ENCODE measurements around the gene RAPGEF4.

The RAPGEF4 gene

GRCh38 chr2:172829229-172829628, 93.6 kb downstream of the RAPGEF4 start:
- DNase-seq, result peak; percentile 96

DNA sequence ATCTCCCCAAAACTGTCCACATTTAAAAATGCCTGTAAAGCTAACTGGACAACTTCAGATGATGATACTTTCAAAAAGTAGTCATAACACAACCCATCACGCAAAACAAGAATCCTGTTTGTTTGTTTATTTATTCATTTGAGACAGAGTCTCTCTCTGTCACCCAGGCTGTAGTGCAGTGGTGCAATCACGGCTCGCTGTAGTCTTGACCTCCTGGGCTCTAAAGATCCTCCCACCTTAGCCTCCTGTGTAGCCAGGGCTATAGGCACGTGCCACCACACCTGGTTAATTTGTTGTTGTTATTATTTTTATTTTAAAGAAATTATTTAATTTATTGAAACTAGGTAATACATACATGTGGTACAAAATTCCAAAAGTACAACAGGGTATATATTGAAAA, 94.8 kb downstream of the RAPGEF4 start:
- DNase-seq, result no peak

- DNase-seq, result peak; percentile 54
Observed at GRCh38 chr2:172833898-172834297, 98.3 kb downstream of the RAPGEF4 start.

DNA sequence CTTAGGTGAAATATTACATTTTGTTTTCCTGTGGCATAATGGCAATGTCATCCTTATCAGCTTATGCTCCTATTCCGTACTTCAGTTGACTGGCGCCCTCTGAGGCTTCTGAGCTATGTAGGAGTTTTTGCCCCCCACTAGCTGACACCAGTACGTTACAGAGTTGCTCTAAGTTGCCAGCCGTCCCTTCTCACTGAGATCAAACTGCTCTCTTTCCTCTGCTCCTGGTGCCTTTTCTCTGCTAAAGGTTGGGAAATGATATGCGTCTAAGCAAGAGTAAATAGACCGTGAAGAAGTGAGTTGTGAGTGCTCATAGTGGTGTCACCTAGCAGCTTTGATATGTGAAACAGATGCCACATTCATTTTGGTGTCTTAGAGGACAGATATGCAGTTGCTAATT, 99.2 kb downstream of the RAPGEF4 start:
- no peak for DNase-seq

DNA sequence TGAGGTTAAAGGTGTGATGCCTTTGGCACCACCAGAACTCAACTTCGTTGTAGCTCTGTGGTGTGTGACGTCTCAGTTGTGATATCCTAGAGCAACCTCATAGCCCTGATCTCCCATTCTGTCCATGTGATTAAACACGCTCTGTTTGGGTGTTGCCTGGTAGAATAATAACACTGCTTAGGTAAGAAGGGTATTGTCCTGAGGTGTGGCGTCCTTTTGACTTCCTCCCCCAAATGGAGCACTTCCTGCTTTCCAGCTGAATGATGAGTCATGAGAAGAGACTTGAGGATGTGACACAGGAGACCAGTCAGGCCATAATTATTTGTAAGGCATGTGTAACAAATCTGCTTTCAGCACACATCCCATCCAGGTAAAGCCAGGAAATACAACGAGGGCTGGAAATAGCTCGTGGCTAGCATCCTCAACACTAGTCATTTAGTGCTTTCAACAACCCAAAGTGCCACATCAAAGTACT, 100.7 kb downstream of the RAPGEF4 start:
- DNase-seq, result peak; percentile 86

DNA sequence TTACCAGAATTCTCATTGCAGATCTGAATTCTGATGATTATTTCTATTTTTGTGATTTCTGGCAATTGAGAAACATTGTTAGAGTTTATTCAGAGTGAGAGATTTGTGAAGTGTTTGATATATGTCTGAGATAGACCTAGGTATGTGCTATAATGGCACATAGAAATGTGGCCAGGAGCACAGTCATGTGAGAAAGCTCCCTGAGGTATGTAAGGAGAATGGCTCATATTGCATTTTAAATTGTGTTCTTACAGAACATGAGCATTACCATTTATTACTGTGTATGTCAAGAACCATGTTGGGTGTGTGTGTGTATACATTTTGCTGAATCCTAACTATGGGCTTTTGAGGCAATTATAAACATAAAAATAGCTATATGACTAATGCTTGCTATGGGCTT, 101.2 kb downstream of the RAPGEF4 start:
- peak; percentile 46 for DNase-seq

DNA sequence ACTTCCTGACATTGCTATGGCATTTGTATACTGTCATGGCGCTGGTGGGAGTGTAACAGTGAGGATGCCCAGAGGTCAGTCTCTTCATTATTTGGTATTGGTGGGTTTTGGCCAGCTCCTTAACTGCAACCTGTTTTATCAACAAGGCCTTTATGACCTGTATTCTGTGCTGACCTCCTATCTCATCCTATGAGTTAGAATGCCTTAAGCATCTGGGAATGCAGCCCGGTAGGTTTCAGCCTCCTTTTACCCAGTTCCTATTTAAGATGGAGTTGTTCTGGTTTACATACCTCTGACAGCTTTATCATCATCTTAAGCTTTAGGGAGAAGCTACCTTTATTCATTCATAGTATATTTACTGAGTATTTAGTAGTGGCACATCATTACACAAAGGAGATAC, 103.8 kb downstream of the RAPGEF4 start:
- no peak for DNase-seq

DNA sequence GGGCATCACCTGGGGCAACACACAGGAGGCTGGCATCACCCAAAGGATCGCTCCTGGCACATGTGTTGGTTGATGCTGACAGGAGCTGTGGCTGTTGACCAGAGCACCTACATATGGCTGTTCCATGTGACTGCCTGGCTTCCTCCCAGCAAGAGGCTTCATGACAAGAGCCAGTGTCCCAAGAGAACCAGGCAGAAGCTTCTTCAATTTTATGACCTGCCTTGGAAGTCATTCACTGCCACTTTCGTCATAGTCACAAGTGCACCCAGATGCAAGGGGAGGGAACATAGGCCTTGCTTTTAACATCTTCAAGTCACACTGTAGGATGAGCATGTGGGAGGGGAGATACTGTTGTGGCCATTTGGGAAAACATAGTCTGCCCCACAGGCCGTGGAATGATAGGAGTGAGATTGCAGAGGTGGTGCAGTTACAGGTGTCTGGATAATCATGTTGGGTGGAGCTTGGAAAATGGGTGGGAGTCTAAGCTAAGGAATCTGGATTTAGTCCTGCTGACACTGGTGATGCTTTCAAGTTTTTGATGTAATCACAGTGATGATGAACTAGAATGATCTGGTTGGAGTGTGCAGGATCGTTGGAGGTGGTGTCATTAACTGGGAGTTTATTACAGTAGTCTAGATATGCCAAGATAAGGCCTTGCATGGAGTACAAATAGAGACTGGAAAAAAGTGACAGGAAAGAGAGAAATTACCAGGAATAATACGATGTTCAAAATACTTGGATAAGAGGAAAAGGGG, 107.0 kb downstream of the RAPGEF4 start:
- no peak for DNase-seq

DNA sequence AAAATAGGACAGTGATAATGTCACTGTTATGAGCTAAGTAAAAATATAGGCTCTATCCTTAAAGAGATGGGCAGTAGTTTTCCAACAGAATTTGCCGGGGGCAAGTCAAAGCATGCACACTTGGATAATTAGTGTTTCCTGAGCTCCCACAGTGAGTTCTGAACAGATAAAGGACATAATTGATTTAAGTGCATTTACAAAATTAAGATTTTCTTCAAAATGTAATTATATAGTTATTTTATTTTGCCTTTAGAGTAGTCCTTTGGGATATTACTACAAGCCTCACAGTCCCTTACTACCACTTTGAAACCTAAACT, 107.6 kb downstream of the RAPGEF4 start:
- DNase-seq, result no peak

DNA sequence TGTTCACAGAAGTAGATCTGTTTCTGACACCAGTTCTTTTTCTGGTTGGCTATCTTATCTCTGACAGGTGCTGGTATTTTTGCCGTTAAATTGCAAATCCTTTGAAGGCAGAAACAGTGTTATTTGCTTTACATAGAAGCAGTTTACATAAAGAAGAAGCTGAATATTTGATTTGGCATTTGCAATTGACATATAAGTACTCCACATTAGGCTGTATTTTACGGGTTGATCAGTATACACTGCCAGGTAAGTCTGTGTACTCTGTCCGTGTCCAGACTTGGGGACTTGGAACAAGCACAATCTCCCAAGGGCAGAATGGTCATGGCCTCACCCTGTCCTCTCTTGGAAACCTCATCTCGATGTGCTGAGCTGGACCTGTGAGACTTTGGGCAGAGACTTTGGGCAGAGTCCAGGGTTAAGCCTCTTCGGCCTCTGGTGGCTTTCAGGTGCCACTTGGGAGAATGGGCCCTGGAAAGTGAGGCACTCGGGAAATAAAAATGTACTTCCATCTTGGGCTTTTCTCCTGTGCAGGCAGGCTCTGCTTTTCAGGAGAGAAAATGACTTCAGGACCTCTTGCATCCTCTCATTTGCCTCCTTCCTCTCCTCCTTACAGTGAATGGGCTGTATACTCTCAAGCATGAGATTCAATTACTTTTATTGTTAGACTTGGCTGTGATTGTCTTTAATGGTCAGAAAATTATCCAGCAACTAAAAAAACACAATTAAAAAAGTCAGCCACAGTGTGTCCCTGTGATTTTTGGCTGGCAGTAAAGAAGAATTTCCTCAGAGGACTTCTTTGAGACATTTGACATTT, 108.5 kb downstream of the RAPGEF4 start:
- DNase-seq, result no peak

DNA sequence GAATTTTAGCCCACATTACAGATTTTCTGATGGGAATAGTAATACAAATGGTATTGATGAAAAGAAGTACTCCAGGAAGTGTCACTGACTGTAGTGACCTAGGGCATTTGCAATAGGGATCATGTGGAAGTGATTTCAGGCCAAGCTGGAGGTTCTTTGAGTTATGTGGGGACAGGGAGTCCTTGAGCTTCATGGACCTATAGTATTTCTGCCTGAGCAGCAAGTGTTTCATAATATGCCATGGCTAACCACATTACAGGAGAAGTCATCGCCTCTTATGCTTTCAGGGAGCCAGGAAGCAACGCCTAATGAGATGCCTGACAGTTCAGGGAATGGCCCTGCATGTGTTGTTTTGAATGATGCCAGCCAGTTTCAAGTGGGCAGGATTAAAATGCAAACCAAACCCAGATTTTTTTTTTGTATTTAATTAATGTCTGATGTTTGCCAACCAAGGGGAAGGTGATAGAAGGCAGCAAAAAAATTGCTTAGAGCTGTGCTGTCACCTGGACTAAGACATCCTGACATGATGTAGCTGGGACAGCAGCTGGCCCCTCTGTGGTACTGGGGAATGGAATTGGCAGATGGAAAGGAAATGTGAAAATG, 109.5 kb downstream of the RAPGEF4 start:
- no peak for DNase-seq

DNA sequence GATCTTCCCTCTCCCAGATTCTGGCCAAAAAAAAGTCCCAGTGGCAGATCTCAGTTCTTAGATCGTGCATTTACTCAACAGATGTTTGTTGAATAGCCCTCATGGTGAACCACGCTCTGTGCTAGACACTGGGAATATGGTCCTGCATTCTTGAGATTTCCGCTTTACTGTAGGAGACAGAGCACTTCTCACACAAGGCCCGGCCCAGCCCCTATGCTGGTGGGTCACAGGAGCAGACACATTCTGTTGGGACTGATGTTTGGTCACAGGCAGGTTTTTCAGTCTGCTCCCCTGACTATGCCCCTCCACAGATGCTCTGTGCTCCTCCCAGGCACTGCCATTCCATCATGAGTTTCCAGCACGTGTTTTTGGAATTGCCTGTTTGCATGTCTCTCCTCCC, 110.9 kb downstream of the RAPGEF4 start:
- no peak for DNase-seq

DNA sequence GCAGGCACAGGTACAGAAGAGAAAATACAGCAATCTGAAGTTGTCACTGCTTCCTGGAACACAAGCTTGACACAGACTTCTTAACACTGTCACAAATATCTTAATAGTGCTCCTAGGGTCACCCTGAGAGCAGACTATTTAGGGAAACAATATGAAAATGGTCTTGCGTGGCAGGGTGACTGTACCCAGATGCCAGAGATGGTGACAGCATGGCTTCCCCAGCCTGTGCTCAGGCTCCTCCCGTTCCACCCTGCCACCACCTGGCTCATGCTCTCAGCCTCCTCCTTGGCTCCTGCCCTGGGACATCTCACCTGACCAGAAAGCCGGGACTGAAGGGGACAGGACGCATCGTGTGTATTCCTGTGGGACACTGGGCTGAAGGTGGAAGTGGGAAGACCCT, 111.5 kb downstream of the RAPGEF4 start:
- DNase-seq, result no peak

GRCh38 chr2:172848519-172848918, 112.9 kb downstream of the RAPGEF4 start:
- DNase-seq, result no peak

DNA sequence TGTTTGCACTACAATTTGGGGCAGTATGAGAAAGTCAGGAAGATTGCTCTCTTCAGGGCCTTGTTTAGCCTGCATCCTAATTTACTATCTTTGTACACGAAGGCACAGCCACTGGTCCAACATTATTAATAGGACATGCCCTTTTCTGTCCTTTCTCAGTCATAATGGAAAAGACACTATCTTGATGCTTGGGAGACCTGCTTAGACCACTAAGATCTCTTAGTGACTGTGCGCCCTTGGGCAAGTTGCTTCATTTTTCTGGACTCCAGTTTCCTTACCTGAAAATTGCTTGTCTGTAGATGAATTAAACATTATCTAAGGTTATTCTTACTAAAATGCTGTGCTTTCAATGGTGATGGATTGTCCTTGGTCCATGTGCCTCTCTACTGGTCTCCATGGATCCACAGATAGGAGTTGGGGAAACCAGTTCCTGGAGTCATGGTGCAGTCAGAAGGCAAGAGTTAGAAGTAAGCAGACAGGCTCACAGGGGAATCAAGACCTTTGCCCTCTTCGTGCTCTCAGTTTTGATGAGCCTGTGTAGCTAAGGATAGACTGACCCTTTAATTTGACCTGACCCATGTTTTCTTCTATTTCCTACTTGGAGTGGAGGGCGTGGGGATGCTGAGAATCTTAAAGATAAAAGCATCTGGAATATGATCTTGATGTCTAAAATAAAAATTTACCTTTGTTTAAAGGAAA, 114.0 kb downstream of the RAPGEF4 start:
- DNase-seq, result no peak

- no peak for DNase-seq
Observed at GRCh38 chr2:172855588-172855987, 119.9 kb downstream of the RAPGEF4 start.

DNA sequence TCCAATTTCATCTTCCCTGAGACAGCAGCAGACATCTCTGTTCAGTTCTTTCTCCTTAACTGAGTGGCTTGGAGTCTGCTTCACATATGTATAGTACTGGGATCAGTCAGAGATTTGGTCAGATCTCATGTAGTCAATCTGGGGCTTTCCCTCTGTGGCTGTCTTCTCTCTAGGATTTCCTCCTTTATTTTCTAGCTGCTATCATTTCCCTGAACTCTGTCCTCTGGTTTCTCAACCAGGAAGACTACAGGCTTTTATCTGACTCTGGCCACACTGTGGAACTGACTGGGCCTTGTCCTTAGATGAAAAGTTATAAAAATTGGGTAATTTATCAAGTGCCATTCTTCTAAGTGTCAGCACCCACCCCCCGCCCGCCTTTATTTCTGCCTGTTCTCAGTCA, 121.0 kb downstream of the RAPGEF4 start:
- DNase-seq, result no peak

GRCh38 chr2:172858473-172858745, 122.8 kb downstream of the RAPGEF4 start:
- DNase-seq, result peak; percentile 48

DNA sequence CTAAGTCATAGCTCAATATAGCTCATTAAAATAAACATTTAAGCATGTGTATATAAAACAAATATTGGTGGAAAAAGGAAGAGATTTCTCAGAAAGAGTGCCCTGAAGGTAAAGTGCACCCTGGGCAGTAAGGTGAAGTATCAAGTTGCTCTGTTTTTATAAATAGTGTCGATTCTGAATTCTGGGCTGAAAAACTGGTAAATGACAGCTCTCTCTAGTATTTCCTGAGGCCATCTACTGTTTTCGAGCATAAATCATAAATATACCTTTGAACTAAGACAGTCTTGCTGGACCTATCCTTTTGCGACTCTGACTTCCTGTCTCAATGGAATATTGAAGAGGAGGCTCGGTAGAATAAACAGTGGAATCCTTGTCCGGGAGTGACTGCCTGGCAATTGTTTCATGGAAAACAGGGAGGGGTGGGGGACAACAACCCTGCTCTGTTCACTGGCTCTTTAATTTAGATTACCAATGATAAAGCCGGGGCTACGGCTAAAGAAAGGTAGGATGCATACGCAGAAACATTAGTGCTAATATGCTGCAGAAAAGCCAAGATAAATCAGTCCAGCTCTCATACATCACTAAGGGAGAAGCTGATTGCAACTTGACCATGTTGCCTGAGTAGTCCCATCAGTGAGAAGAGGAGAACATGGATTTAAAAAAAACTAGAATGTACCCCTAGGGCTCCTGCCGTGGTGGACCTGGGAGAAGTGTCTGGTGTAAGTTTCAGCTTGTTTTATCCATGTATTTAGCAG, 124.1 kb downstream of the RAPGEF4 start:
- DNase-seq, result no peak

DNA sequence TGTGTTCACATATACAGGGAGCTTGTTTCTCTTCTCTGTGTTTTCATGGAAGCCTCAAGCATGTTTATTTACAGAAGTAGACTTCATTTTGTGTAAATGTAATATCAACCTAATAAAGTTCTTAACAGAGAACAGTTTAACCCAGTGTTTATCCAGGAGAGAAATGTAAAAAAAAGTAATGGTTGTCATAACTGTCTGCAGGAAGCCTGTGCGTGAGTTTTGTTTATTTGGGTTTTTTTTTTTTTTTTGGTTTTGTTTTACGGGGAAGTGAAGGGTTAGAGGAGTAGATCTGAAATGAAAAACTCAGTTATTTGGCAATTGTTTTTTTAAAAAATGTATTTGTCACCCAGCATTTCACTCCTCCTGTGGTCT, 124.7 kb downstream of the RAPGEF4 start:
- no peak for DNase-seq

- DNase-seq, result no peak
Observed at GRCh38 chr2:172861098-172861497, 125.5 kb downstream of the RAPGEF4 start.

DNA sequence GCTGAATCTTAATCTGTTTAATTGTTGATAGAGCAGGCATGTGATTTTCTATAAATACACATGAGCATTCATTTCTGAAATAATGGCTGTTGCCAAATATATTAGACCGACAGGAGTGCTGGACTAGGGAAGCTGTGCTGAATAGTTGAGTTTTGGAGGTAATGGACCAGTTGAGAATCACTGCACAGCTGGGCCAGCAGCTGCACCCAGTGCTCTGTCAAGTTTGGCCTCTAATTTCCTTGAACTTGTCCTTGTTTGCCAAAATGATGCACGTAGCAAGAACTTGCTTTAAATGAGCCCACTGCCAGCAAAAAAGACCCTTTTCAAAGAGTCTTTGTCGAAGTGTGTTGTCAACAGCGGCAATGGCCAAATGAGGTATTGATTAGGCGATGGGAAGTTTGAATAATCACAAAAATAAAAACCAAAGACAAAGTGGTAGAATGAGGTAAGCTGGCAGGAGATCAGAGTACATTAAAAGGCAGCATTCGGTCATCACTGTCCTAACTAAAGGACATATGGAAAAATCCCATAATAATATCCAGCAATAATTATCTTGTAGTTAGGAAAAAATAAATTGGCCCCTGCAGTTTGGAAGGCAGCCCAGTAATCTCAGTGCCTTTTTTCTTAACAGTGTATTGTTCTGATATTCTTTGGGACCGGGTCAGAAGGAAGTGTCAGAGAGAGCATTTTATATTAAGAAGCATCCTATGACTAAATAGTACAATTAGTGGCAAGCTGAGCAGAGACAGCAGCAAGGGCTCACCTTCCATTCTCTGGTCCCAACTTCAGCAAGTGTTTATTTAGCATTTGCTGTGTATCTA, 126.2 kb downstream of the RAPGEF4 start:
- DNase-seq, result no peak

Data from fibroblast of skin of right biceps (primary cell).